Measurements from ENCODE around the gene SH3GL1.

DNA sequence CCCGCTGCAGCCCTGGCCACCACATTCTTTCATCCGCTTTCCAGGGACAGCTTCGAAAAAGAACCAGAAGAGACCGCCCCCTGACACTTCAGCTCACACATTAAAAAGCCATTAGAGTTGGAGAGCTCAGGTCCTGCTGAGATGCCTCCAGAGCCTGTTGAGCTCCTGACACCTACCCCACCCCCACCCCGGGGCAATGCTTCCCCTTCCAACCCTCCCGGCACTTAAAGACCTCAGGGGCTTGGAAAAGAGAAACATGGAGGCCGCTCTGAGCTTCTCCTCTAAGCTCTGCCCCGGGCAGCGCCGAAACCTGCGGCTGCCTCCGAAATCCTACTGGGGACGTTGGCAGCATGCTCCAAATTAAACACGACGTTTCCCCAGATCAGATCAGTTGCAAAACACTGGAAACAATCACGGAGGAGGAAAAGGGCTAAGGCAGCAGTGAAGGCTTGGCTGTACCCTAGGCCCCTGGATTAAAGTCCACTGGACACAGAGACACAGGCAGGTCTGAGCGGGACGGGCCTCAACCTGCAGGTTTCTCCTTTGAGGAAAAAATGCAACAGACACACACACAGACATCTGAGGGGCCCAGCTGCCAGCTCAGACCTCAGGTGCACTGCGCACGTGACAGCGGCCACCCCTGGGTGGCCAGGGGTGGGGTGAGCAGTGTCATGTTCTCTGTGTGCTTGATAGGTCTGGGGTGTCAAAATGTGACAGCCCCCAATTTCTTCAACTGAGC is 9.6 kb downstream of the SH3GL1 start:
- TF ChIP-seq, protein P1, sequence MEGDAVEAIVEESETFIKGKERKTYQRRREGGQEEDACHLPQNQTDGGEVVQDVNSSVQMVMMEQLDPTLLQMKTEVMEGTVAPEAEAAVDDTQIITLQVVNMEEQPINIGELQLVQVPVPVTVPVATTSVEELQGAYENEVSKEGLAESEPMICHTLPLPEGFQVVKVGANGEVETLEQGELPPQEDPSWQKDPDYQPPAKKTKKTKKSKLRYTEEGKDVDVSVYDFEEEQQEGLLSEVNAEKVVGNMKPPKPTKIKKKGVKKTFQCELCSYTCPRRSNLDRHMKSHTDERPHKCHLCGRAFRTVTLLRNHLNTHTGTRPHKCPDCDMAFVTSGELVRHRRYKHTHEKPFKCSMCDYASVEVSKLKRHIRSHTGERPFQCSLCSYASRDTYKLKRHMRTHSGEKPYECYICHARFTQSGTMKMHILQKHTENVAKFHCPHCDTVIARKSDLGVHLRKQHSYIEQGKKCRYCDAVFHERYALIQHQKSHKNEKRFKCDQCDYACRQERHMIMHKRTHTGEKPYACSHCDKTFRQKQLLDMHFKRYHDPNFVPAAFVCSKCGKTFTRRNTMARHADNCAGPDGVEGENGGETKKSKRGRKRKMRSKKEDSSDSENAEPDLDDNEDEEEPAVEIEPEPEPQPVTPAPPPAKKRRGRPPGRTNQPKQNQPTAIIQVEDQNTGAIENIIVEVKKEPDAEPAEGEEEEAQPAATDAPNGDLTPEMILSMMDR (conservative IDR thresholded peaks at IDR 0.05; ENCODE audit: low read depth in 2 of 2) = no peak
- no peak for TF ChIP-seq CREB1 (CRISPR knock-in tag; IDR thresholded peaks at IDR 0.05; ENCODE audit: low read depth)
- TF ChIP-seq REST (IDR thresholded peaks at IDR 0.05; ENCODE audit: unreplicated experiment) = no peak
- TF ChIP-seq NANOG (IDR thresholded peaks at IDR 0.05; ENCODE audit: borderline replicate concordance) = no peak
- TF ChIP-seq POLR2AphosphoS5 (IDR thresholded peaks at IDR 0.05; ENCODE audit: low read depth) = no peak
- no peak for TF ChIP-seq EZH2 (IDR thresholded peaks at IDR 0.05; ENCODE audit: low read depth, unreplicated experiment)
- no peak for TF ChIP-seq EZH2phosphoT487 (IDR thresholded peaks at IDR 0.05; ENCODE audit: unreplicated experiment)
- no peak for TF ChIP-seq ZNF114 (CRISPR knock-in tag; IDR thresholded peaks at IDR 0.05)
- TF ChIP-seq, protein P2, sequence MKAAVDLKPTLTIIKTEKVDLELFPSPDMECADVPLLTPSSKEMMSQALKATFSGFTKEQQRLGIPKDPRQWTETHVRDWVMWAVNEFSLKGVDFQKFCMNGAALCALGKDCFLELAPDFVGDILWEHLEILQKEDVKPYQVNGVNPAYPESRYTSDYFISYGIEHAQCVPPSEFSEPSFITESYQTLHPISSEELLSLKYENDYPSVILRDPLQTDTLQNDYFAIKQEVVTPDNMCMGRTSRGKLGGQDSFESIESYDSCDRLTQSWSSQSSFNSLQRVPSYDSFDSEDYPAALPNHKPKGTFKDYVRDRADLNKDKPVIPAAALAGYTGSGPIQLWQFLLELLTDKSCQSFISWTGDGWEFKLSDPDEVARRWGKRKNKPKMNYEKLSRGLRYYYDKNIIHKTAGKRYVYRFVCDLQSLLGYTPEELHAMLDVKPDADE (IDR thresholded peaks at IDR 0.05) = no peak
- TF ChIP-seq JUNB (IDR thresholded peaks at IDR 0.05; ENCODE audit: unreplicated experiment) = no peak
